Stomach (tissue), 4 donors: ENCODE data around the gene CYP46A1.

Experiments
- EP300 ChIP-seq: sonication (generic); formaldehyde crosslinking; IDR thresholded peaks from one replicate; pipeline ENCODE4 v1.6.1; 2017; ENCODE audit warnings: antibody characterized with exemption
- TF ChIP-seq, protein P1 (sequence below), 7 experiments: fragments of 450-650 bp in 4 of 7; fragments of 200-600 bp in 3 of 7; sonication (generic) in 3 of 7; IDR thresholded peaks; one replicate each; pipeline ENCODE4 v1.5.1; 2016 to 2019; ENCODE audit warnings: antibody characterized with exemption in 7 of 7, control low read depth in 2 of 7, mild to moderate bottlenecking in 1 of 7

DNA sequence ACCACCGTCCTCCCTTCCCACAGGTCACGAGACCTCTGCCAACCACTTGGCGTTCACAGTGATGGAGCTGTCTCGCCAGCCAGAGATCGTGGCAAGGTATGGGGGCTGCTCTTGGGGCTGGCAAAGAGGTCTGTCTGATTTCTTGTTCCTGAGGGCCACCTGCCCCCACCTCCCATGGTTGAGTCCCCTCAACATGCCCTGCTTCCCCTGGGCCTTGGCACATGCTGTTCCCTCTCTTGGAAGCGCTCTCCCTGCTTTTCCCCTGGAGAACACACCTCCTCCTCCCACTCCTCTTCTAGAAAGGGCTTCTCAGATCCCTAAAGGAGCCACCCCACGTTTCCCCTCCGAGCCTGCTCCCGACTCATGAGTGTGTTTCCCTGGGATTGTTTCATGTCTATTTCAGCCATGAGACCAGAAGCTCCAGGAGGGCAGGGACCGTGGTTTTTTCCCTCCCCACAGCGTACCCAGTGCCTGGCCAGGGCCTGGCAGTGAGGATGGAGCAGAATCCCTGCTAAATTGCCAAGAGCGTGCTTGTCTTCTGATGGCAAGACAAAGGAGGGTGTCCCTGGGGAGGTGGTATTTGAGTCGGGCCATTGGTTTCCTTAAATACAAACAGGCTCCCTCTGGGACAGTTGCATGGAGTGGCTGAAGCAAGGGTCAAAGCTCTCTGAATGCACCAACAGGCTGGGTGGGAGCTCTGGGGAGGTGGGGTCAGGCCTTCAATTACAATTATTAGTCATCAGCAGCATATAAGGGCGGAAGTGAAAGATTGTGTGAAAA, 34.1 kb downstream of the CYP46A1 start:
- TF ChIP-seq, protein P1, sequence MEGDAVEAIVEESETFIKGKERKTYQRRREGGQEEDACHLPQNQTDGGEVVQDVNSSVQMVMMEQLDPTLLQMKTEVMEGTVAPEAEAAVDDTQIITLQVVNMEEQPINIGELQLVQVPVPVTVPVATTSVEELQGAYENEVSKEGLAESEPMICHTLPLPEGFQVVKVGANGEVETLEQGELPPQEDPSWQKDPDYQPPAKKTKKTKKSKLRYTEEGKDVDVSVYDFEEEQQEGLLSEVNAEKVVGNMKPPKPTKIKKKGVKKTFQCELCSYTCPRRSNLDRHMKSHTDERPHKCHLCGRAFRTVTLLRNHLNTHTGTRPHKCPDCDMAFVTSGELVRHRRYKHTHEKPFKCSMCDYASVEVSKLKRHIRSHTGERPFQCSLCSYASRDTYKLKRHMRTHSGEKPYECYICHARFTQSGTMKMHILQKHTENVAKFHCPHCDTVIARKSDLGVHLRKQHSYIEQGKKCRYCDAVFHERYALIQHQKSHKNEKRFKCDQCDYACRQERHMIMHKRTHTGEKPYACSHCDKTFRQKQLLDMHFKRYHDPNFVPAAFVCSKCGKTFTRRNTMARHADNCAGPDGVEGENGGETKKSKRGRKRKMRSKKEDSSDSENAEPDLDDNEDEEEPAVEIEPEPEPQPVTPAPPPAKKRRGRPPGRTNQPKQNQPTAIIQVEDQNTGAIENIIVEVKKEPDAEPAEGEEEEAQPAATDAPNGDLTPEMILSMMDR (IDR thresholded peaks at IDR 0.05): no peak
- no peak for TF ChIP-seq EP300
